Sigmoid colon (tissue), 3 donors: Measurements from ENCODE around the gene CUL4A.
"Not testable (repeated sequence)": the region's sequence is repeated elsewhere in the genome, so short reads cannot be mapped to it uniquely, and the experiment has no call there.

Source experiments
- CTCF ChIP-seq, 4 experiments: fragments of 450-650 bp in 3 of 4; fragments of 200-600 bp in 1 of 4; IDR thresholded peaks; one replicate each; pipeline ENCODE4 v1.5.1; 2016 to 2019; ENCODE audit warnings: antibody characterized with exemption in 4 of 4, mild to moderate bottlenecking in 3 of 4, moderate library complexity in 2 of 4
- POLR2A ChIP-seq, 2 donors: fragments of 450-650 bp; IDR thresholded peaks; one replicate each; pipeline ENCODE4 v1.6.1; 2016; ENCODE audit warnings: antibody characterized with exemption in 2 of 2, mild to moderate bottlenecking in 2 of 2, moderate library complexity in 2 of 2

- not testable (repeated sequence) for TF ChIP-seq CTCF, POLR2A (IDR thresholded peaks at IDR 0.05)
Observed at GRCh38 chr13:113314112-113314511, 104.7 kb downstream of the CUL4A start.
